ENCODE results near the gene ANKRD50. TPM values are rescaled to one million over a fixed set of nuclear protein-coding genes. Genes with fewer than 3 reads are reported as not detected.

The ANKRD50 gene, protein sequence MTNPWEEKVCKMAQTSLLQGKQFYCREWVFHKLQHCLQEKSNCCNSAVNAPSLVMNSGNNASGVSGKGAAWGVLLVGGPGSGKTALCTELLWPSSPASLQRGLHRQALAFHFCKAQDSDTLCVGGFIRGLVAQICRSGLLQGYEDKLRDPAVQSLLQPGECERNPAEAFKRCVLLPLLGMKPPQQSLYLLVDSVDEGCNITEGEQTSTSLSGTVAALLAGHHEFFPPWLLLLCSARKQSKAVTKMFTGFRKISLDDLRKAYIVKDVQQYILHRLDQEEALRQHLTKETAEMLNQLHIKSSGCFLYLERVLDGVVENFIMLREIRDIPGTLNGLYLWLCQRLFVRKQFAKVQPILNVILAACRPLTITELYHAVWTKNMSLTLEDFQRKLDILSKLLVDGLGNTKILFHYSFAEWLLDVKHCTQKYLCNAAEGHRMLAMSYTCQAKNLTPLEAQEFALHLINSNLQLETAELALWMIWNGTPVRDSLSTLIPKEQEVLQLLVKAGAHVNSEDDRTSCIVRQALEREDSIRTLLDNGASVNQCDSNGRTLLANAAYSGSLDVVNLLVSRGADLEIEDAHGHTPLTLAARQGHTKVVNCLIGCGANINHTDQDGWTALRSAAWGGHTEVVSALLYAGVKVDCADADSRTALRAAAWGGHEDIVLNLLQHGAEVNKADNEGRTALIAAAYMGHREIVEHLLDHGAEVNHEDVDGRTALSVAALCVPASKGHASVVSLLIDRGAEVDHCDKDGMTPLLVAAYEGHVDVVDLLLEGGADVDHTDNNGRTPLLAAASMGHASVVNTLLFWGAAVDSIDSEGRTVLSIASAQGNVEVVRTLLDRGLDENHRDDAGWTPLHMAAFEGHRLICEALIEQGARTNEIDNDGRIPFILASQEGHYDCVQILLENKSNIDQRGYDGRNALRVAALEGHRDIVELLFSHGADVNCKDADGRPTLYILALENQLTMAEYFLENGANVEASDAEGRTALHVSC (N-terminal part only)
- under 1 TPM; 0.47 to 0.48 TPM for total RNA-seq

- Mint-ChIP-seq H3K36me3 (no peaks in the 10 kb centered on the region), H3K27me3 (no peaks in the 10 kb centered on the region), H3K4me1 (peaks cover 7% of the 10 kb centered on the region), H3K9me3 (no peaks in the 10 kb centered on the region), H3K4me3 (peak within 1 kb of the TSS; percentile 88), H3K27ac (peak within 1 kb of the TSS; percentile 77)
- peak; percentile 69 for DNase-seq
These were observed at the start of gene ANKRD50 for GRCh38 chr4:124712372-124713184. Gene ANKRD50, minus strand, starts transcription at chr4:124712732. Its CDS starts 2,221 bp downstream, at chr4:124710511.

DNA sequence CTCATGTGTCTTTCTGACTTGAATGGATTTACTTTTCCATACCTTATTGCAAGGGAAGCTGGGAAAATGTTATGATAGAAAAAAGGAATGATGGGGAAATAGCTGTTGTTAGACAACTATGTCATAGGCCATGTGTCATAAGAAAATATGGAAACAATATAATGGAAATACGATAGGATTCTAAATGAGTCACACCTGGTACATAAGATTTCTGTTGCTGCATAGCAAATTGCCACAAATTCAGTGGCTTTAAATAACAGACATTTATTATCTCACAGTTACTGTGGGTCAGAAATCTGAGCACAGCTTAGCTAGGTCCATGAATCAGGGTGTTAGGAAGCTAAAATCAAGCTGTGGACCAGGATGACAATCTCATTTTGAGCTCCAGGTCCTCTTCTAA lies 44.6 kb upstream of the ANKRD50 start:
- no peaks in the 10 kb centered on the region for H3K4me1 Mint-ChIP-seq
- no peaks in the 10 kb centered on the region for H3K9me3 Mint-ChIP-seq
- H3K27me3 Mint-ChIP-seq = peaks cover 10% of the 10 kb centered on the region
- H3K36me3 Mint-ChIP-seq = no peaks in the 10 kb centered on the region
- no peak overlapping the region for H3K27ac Mint-ChIP-seq
- H3K4me3 Mint-ChIP-seq = no peak overlapping the region
- DNase-seq = no peak

DNA sequence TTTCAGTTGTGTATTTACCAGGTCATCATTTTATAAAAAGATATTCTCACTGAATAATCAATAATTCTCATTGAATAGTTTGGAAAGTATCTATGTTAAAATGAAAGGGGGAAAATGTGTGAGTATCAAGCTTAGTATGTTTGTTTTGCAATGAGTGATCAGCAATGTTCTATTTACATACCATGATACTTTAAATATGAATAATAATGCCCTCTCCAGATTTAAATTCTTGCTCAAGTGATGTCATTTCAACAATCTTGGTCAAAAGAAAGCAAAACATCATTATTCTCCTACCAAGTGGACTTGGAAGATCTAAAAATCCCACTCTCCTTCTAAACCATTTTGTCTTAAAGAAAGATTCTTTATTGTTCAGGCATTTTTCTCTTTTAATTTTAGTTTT lies 42.1 kb upstream of the ANKRD50 start:
- Mint-ChIP-seq H3K27ac (no peak overlapping the region), H3K4me3 (no peak overlapping the region), H3K27me3 (peaks cover 6% of the 10 kb centered on the region), H3K36me3 (no peaks in the 10 kb centered on the region), H3K4me1 (no peaks in the 10 kb centered on the region), H3K9me3 (no peaks in the 10 kb centered on the region)
- no peak for DNase-seq

GRCh38 chr4:124753941-124754581 lies 41.5 kb upstream of the ANKRD50 start:
- H3K36me3 Mint-ChIP-seq = no peaks in the 10 kb centered on the region
- no peak overlapping the region for H3K4me3 Mint-ChIP-seq
- H3K4me1 Mint-ChIP-seq = no peaks in the 10 kb centered on the region
- H3K9me3 Mint-ChIP-seq = no peaks in the 10 kb centered on the region
- no peak overlapping the region for H3K27ac Mint-ChIP-seq
- H3K27me3 Mint-ChIP-seq = peaks cover 6% of the 10 kb centered on the region
- no peak for DNase-seq

DNA sequence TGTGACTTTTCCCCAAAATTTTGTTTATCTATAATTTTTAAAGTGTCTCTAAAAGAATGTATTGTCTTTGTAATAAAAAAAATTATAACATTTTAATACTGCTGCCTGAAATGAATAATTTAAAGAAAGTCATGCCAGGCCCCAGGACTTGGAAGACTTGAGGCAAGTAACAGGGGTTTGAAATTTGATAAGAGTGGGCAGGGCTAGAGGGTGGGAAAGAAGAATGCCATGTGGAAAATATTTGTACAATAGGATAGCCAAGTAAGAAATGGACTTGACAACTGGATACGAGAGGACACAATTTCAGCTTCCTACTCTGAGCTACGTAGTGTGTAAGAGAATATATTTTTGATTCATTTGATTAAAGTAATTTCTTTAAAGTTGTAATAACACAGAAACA lies 36.9 kb upstream of the ANKRD50 start:
- no peaks in the 10 kb centered on the region for H3K36me3 Mint-ChIP-seq
- no peaks in the 10 kb centered on the region for H3K9me3 Mint-ChIP-seq
- no peaks in the 10 kb centered on the region for H3K4me1 Mint-ChIP-seq
- no peak overlapping the region for H3K27ac Mint-ChIP-seq
- no peak for DNase-seq
- H3K4me3 Mint-ChIP-seq = no peak overlapping the region
- H3K27me3 Mint-ChIP-seq = no peaks in the 10 kb centered on the region

DNA sequence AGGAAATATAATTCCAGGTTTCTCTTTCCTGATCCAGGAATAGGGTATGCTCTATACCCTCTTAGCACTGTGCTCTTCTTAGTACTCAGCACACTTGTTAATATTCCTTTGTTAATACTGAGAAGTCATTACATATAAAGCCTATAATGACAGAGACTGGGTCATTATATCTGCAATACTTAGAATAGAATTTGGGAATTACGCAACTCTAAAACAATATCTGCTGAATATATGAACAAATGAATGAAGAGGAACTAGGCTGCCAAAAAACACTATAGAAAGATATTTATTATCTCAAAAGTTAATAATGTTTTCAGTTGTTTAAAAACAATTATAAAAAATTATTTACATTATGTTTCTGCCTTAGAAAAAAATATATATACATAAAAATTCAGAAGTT lies 36.4 kb upstream of the ANKRD50 start:
- DNase-seq = no peak
- H3K9me3 Mint-ChIP-seq = no peaks in the 10 kb centered on the region
- no peaks in the 10 kb centered on the region for H3K4me1 Mint-ChIP-seq
- H3K4me3 Mint-ChIP-seq = no peak overlapping the region
- no peaks in the 10 kb centered on the region for H3K36me3 Mint-ChIP-seq
- H3K27me3 Mint-ChIP-seq = no peaks in the 10 kb centered on the region
- H3K27ac Mint-ChIP-seq = no peak overlapping the region

- Mint-ChIP-seq H3K4me1 (no peaks in the 10 kb centered on the region), H3K27ac (no peak overlapping the region), H3K9me3 (no peaks in the 10 kb centered on the region), H3K4me3 (no peak overlapping the region), H3K27me3 (peaks cover 3% of the 10 kb centered on the region), H3K36me3 (no peaks in the 10 kb centered on the region)
- no peak for DNase-seq
These were observed 33.7 kb upstream of the ANKRD50 start for GRCh38 chr4:124745985-124746801.

- no peaks in the 10 kb centered on the region for H3K9me3 Mint-ChIP-seq
- no peak for DNase-seq
- H3K4me3 Mint-ChIP-seq = no peak overlapping the region
These were observed 31.2 kb upstream of the ANKRD50 start for GRCh38 chr4:124743711-124744110.

DNA sequence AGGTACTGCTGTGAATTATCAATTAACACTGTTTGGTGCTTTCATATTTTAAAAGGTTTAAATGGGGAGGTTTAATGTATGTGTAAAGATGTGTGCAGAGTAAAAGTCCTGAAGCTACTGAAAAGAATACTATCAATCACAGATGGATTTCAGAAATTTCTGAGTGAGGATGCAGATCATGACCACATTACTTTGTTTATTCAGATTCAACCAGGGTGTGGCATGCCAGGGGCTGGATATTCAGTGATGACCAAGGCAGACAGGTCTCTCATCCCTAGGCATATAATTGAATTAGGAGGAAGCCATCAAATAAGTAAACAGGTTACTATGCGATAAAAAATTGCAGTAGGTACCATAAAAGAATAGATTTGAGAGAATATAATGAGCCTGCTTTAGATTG lies 28.0 kb upstream of the ANKRD50 start:
- H3K4me3 Mint-ChIP-seq = no peak overlapping the region
- H3K36me3 Mint-ChIP-seq = no peaks in the 10 kb centered on the region
- H3K27ac Mint-ChIP-seq = no peak overlapping the region
- H3K9me3 Mint-ChIP-seq = no peaks in the 10 kb centered on the region
- no peak for DNase-seq
- H3K27me3 Mint-ChIP-seq = peaks cover 7% of the 10 kb centered on the region
- H3K4me1 Mint-ChIP-seq = no peaks in the 10 kb centered on the region

More at GRCh38 chr4:124743711-124744110, 31.2 kb upstream of the ANKRD50 start:
- no peaks in the 10 kb centered on the region for H3K36me3 Mint-ChIP-seq
- H3K4me1 Mint-ChIP-seq = no peaks in the 10 kb centered on the region
- peaks cover 7% of the 10 kb centered on the region for H3K27me3 Mint-ChIP-seq
- no peak overlapping the region for H3K27ac Mint-ChIP-seq

DNA sequence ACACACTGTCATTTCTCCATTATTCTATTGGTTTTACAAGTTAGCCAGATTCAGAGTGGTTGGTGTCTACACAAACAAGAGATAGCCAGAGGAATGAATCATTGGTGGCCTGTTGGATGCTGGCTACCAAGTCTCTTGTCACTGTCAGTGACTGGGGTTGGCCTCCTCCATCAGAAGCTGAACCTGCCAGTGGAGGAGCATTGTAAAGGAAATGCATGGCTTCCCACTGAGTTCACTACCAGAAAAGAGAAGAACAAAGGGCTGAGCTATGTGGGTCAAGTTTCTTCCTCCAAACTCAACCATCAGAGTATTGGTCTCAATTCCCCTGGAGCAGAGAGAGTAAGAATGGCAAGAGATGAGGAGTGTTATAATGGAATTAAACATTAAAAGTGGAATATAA lies 26.5 kb upstream of the ANKRD50 start:
- peaks cover 7% of the 10 kb centered on the region for H3K27me3 Mint-ChIP-seq
- DNase-seq = no peak
- no peaks in the 10 kb centered on the region for H3K36me3 Mint-ChIP-seq
- no peak overlapping the region for H3K4me3 Mint-ChIP-seq
- no peak overlapping the region for H3K27ac Mint-ChIP-seq
- H3K9me3 Mint-ChIP-seq = no peaks in the 10 kb centered on the region
- H3K4me1 Mint-ChIP-seq = no peaks in the 10 kb centered on the region

DNA sequence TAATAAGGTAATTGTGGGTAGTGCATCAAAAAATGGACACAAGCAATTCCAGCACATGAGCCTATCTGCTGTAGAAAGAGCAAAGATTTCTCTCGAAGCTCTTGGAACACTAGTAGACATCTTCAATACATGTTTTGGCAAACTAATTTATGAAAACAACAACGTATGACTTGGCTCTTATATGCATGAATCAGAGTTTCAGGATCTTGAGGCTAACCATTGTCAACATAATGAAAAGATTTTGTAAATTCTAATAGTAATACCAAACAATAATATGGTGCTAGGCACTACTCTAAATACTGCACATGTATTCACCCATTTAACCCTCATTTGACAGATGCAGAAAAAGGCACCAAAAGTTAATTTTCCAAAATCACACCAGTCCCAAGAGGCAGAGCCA lies 25.1 kb upstream of the ANKRD50 start:
- Mint-ChIP-seq H3K4me3 (no peak overlapping the region), H3K36me3 (no peaks in the 10 kb centered on the region)

DNA sequence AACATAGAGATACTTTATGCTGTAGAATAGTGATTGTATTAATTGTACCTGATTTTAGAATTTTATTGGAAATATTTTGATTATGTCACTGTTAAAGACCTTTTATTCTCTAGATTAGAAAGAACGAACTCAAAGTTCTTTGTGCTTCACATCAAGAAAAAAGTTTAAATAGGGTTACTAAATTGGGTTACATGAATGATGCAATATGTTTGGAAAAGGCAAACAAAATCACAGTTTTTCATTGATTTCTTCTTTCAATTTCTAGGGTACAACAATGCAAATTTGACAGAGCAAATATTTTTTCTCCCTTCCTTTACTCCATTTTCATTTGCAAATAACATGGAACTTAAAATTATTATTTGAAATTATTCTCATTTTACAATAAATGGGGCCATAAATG lies 24.0 kb upstream of the ANKRD50 start:
- Mint-ChIP-seq H3K36me3 (no peaks in the 10 kb centered on the region), H3K9me3 (no peaks in the 10 kb centered on the region), H3K27me3 (peaks cover 3% of the 10 kb centered on the region), H3K27ac (no peak overlapping the region), H3K4me3 (no peak overlapping the region), H3K4me1 (no peaks in the 10 kb centered on the region)
- DNase-seq = no peak

More for the DNA sequence above, 25.1 kb upstream of the ANKRD50 start:
- peaks cover 7% of the 10 kb centered on the region for H3K27me3 Mint-ChIP-seq
- no peaks in the 10 kb centered on the region for H3K9me3 Mint-ChIP-seq
- DNase-seq = no peak
- H3K27ac Mint-ChIP-seq = no peak overlapping the region
- no peaks in the 10 kb centered on the region for H3K4me1 Mint-ChIP-seq

- H3K9me3 Mint-ChIP-seq = no peaks in the 10 kb centered on the region
- H3K27me3 Mint-ChIP-seq = peaks cover 3% of the 10 kb centered on the region
- no peak for DNase-seq
- no peak overlapping the region for H3K27ac Mint-ChIP-seq
- no peak overlapping the region for H3K4me3 Mint-ChIP-seq
- no peaks in the 10 kb centered on the region for H3K36me3 Mint-ChIP-seq
- H3K4me1 Mint-ChIP-seq = no peaks in the 10 kb centered on the region
These were observed 14.9 kb upstream of the ANKRD50 start for GRCh38 chr4:124727331-124727890.
